Epithelial cell of prostate (primary cell): ENCODE measurements around the gene NADK2.
"Not testable (repeated sequence)": the region's sequence is repeated elsewhere in the genome, so short reads cannot be mapped to it uniquely, and the experiment has no call there.

ENCODE experiments used
- DNase-seq: peaks from one replicate; pipeline ENCODE4 v3.0.0-alpha.2; 2011; ENCODE audit warnings: low read depth, low spot score
- H3K27ac ChIP-seq: fragments of 450-650 bp; 2 replicates; pipeline ENCODE4 v1.5.1; 2017; ENCODE audit warnings: mild to moderate bottlenecking

The NADK2 gene

GRCh38 chr5:36241631-36242533 is at the start of gene NADK2:
NADK2 (minus strand) TSS chr5:36241925; CDS start chr5:36241798, 127 bp downstream.
- peak; percentile 60 for DNase-seq
- peak within 1 kb of the TSS; percentile 83 for H3K27ac ChIP-seq

- H3K27ac ChIP-seq: no peak overlapping the region
- DNase-seq: no peak
Observed at GRCh38 chr5:36285837-36286615, 44.3 kb upstream of the NADK2 start.

- DNase-seq, H3K27ac ChIP-seq: not testable (repeated sequence)
Observed at GRCh38 chr5:36283775-36284174, 42.0 kb upstream of the NADK2 start.

GRCh38 chr5:36281626-36282025 is 39.9 kb upstream of the NADK2 start:
- DNase-seq: no peak
- H3K27ac ChIP-seq: no peak overlapping the region

GRCh38 chr5:36279054-36279698 is 37.5 kb upstream of the NADK2 start:
- DNase-seq: no peak
- no peak overlapping the region for H3K27ac ChIP-seq

GRCh38 chr5:36277521-36278176 is 35.9 kb upstream of the NADK2 start:
- no peak for DNase-seq
- H3K27ac ChIP-seq: no peak overlapping the region

GRCh38 chr5:36276864-36277263 is 35.1 kb upstream of the NADK2 start:
- no peak for DNase-seq
- H3K27ac ChIP-seq: no peak overlapping the region

- DNase-seq: no peak
- H3K27ac ChIP-seq: no peak overlapping the region
Observed at GRCh38 chr5:36273809-36274526, 32.2 kb upstream of the NADK2 start.

- no peak overlapping the region for H3K27ac ChIP-seq
- no peak for DNase-seq
Observed at GRCh38 chr5:36272136-36272690, 30.5 kb upstream of the NADK2 start.

- DNase-seq: no peak
Observed at GRCh38 chr5:36270876-36271575, 29.3 kb upstream of the NADK2 start.

GRCh38 chr5:36270175-36270574 is 28.4 kb upstream of the NADK2 start:
- DNase-seq: no peak
- no peak overlapping the region for H3K27ac ChIP-seq

More at GRCh38 chr5:36270876-36271575, 29.3 kb upstream of the NADK2 start:
- H3K27ac ChIP-seq: no peak overlapping the region

GRCh38 chr5:36269478-36269877 is 27.8 kb upstream of the NADK2 start:
- no peak overlapping the region for H3K27ac ChIP-seq
- DNase-seq: no peak

- DNase-seq: no peak
- no peak overlapping the region for H3K27ac ChIP-seq
Observed at GRCh38 chr5:36267905-36268304, 26.2 kb upstream of the NADK2 start.

GRCh38 chr5:36264202-36264760 is 22.6 kb upstream of the NADK2 start:
- DNase-seq: no peak

GRCh38 chr5:36261186-36261585 is 19.5 kb upstream of the NADK2 start:
- DNase-seq: no peak
- H3K27ac ChIP-seq: no peak overlapping the region

More at GRCh38 chr5:36264202-36264760, 22.6 kb upstream of the NADK2 start:
- H3K27ac ChIP-seq: no peak overlapping the region

GRCh38 chr5:36253575-36253974 is 11.8 kb upstream of the NADK2 start:
- no peak for DNase-seq
- H3K27ac ChIP-seq: no peak overlapping the region

- no peak for DNase-seq
Observed at GRCh38 chr5:36252722-36253365, 11.1 kb upstream of the NADK2 start.

GRCh38 chr5:36251218-36251617 is 9.5 kb upstream of the NADK2 start:
- no peak overlapping the region for H3K27ac ChIP-seq
- DNase-seq: no peak

More at GRCh38 chr5:36252722-36253365, 11.1 kb upstream of the NADK2 start:
- no peak overlapping the region for H3K27ac ChIP-seq
